PFSK-1 (cell line): Measurements from ENCODE around the gene BRCA2.

Experiments used
- POLR2AphosphoS5 ChIP-seq: IDR thresholded peaks from 2 replicates; pipeline ENCODE4 v1.6.1; 2012; ENCODE audit warnings: low read depth, mild to moderate bottlenecking, control low read depth, low read length, moderate library complexity
- SIN3A ChIP-seq: IDR thresholded peaks from 2 replicates; pipeline ENCODE4 v1.6.1; 2012; ENCODE audit warnings: mild to moderate bottlenecking, low read length, moderate library complexity, borderline replicate concordance; ENCODE audit not compliant: insufficient read depth
- TAF1 ChIP-seq: IDR thresholded peaks from 2 replicates; pipeline ENCODE4 v1.6.1; 2012; ENCODE audit warnings: low read length, control low read depth, borderline replicate concordance; ENCODE audit not compliant: insufficient read depth

DNA sequence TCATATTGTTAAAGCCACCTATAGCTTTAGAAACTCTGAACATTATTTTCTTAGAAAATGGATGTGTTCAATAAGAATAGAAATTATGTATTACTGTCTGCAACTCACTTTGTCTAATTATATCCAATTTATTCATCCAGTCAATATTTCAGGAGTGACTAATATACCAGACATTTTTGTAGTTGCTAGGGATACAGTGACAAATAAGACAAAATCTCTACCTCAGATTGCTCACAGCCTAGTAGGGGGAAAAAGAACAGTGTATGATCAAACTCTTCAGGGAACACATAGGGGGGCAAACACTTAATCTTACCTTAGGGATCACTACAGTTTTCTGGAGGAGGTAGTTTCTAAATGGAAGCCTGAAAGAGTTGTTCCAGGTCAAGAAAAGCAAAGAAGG, 8.6 kb downstream of the BRCA2 start:
- TF ChIP-seq TAF1 (no peak), SIN3A (no peak), POLR2AphosphoS5 (no peak)
